Vagina (tissue), 2 donors: ENCODE data around the gene GALE. TPM values are rescaled to one million over a fixed set of nuclear protein-coding genes. Genes with fewer than 3 reads are reported as not detected.

Source experiments
- DNase-seq, 2 donors: peaks; one replicate each; pipeline ENCODE4 v3.0.0-alpha.2; 2017; ENCODE audit errors: extremely low spot score in 2 of 2
- H3K27ac ChIP-seq: fragments of 200-600 bp; sonication (generic); one replicate; pipeline ENCODE4 v1.5.1; 2019
- H3K27me3 ChIP-seq: fragments of 200-600 bp; sonication (generic); one replicate; pipeline ENCODE4 v1.5.1; 2019
- H3K36me3 ChIP-seq, 2 donors: fragments of 200-600 bp; sonication (generic); one replicate each; pipeline ENCODE4 v1.5.1; 2017 to 2019
- H3K4me1 ChIP-seq: fragments of 200-600 bp; sonication (generic); one replicate; pipeline ENCODE4 v1.5.1; 2019
- H3K4me3 ChIP-seq, 2 donors: fragments of 200-600 bp; sonication (generic); 1 replicate in 1 of 2; 2 replicates in 1 of 2; pipeline ENCODE4 v1.5.1; 2016 to 2019
- H3K9me3 ChIP-seq: fragments of 200-600 bp; sonication (generic); one replicate; pipeline ENCODE4 v1.5.1; 2019
- CTCF ChIP-seq, 3 experiments: fragments of 450-650 bp in 2 of 3; fragments of 200-600 bp in 1 of 3; sonication (generic) in 1 of 3; IDR thresholded peaks; one replicate each; pipeline ENCODE4 v1.5.1; 2017 to 2019; ENCODE audit warnings: antibody characterized with exemption in 3 of 3, mild to moderate bottlenecking in 2 of 3, moderate library complexity in 2 of 3
- POLR2A ChIP-seq, 2 donors: fragments of 450-650 bp; IDR thresholded peaks; one replicate each; pipeline ENCODE4 v1.6.1; 2017; ENCODE audit warnings: antibody characterized with exemption in 2 of 2, mild to moderate bottlenecking in 2 of 2, moderate library complexity in 2 of 2
- POLR2AphosphoS5 ChIP-seq, 2 donors: sonication (generic); formaldehyde crosslinking; IDR thresholded peaks; one replicate each; pipeline ENCODE4 v1.9.0; 2017; ENCODE audit warnings: antibody characterized with exemption in 2 of 2, mild to moderate bottlenecking in 2 of 2, low read depth in 1 of 2; ENCODE audit not compliant: insufficient read depth in 1 of 2
- intact Hi-C: fragments of 100-400 bp; cut with DNase I; formaldehyde crosslinking; loops from one replicate; pipeline ENCODE4 v1.15.1; 2023
- total RNA-seq: library from RNA; depleted of rRNA; stranded (reverse); fragments of >200 nt; gene quantifications from one replicate; pipeline ENCODE4 v1.2.3, GENCODE V29; 2016

Gene GALE
- total RNA-seq, 1 donor from 2014 or later: 12.3 TPM

- Histone ChIP-seq H3K4me3 (no peak overlapping the region), H3K9me3 (no peaks in the 10 kb centered on the region), H3K36me3 (peaks cover 0 to 49% of the 10 kb centered on the region in 2 donors), H3K4me1 (no peaks in the 10 kb centered on the region), H3K27me3 (no peaks in the 10 kb centered on the region), H3K27ac (no peak overlapping the region)
- TF ChIP-seq POLR2AphosphoS5 (IDR thresholded peaks at IDR 0.05; ENCODE audit: insufficient read depth in 1 of 2, low read depth in 1 of 2) (no peak), CTCF (IDR thresholded peaks at IDR 0.05) (no peak), POLR2A (IDR thresholded peaks at IDR 0.05) (no peak)
- intact Hi-C loops: loop anchor here (5.0 kb wide), 1 partner anchor 35 kb away; no protein-coding TSS in a partner anchor
- no peak for DNase-seq
Observed at GRCh38 chr1:23817633-23818032, 17.1 kb upstream of the GALE start.

- peaks cover 0 to 56% of the 10 kb centered on the region in 2 donors for H3K36me3 ChIP-seq
Observed at GRCh38 chr1:23816906-23817305, 16.4 kb upstream of the GALE start.

GRCh38 chr1:23816361-23816760 lies 15.8 kb upstream of the GALE start:
- Histone ChIP-seq H3K4me3 (no peak overlapping the region), H3K36me3 (peaks cover 0 to 56% of the 10 kb centered on the region in 2 donors), H3K9me3 (no peaks in the 10 kb centered on the region), H3K27me3 (no peaks in the 10 kb centered on the region), H3K27ac (no peak overlapping the region), H3K4me1 (no peaks in the 10 kb centered on the region)
- TF ChIP-seq POLR2A (IDR thresholded peaks at IDR 0.05) (no peak), POLR2AphosphoS5 (IDR thresholded peaks at IDR 0.05; ENCODE audit: insufficient read depth in 1 of 2, low read depth in 1 of 2) (no peak), CTCF (IDR thresholded peaks at IDR 0.05) (no peak)
- DNase-seq: no peak
- intact Hi-C loops: loop anchor here (5.0 kb wide), 1 partner anchor 36 kb away; no protein-coding TSS in a partner anchor

More at GRCh38 chr1:23816906-23817305, 16.4 kb upstream of the GALE start:
- no peak for DNase-seq
- Histone ChIP-seq H3K9me3 (no peaks in the 10 kb centered on the region), H3K27me3 (no peaks in the 10 kb centered on the region), H3K4me3 (no peak overlapping the region), H3K27ac (no peak overlapping the region), H3K4me1 (no peaks in the 10 kb centered on the region)
- intact Hi-C loops: loop anchor here (5.0 kb wide), 1 partner anchor 35 kb away; no protein-coding TSS in a partner anchor
- TF ChIP-seq POLR2AphosphoS5 (IDR thresholded peaks at IDR 0.05; ENCODE audit: insufficient read depth in 1 of 2, low read depth in 1 of 2): no peak

- no peak for TF ChIP-seq POLR2A (IDR thresholded peaks at IDR 0.05)
- TF ChIP-seq CTCF (IDR thresholded peaks at IDR 0.05): no peak
- TF ChIP-seq POLR2AphosphoS5 (IDR thresholded peaks at IDR 0.05; ENCODE audit: insufficient read depth in 1 of 2, low read depth in 1 of 2): no peak
- no peaks in the 10 kb centered on the region for H3K4me1 ChIP-seq
- no peak overlapping the region for H3K4me3 ChIP-seq
- no peaks in the 10 kb centered on the region for H3K27me3 ChIP-seq
- intact Hi-C loops: no loop called here
- no peak overlapping the region for H3K27ac ChIP-seq
- peaks cover 0 to 56% of the 10 kb centered on the region in 2 donors for H3K36me3 ChIP-seq
- no peak for DNase-seq
- H3K9me3 ChIP-seq: no peaks in the 10 kb centered on the region
Observed at GRCh38 chr1:23814016-23814415, 13.5 kb upstream of the GALE start.

GRCh38 chr1:23810818-23811540 lies 10.4 kb upstream of the GALE start:
- no peak for DNase-seq
- intact Hi-C loops: no loop called here

More at GRCh38 chr1:23810818-23811540, 10.4 kb upstream of the GALE start:
- Histone ChIP-seq H3K9me3 (no peaks in the 10 kb centered on the region), H3K4me1 (no peaks in the 10 kb centered on the region), H3K36me3 (peaks cover 0 to 37% of the 10 kb centered on the region in 2 donors), H3K4me3 (no peak overlapping the region), H3K27ac (no peak overlapping the region), H3K27me3 (no peaks in the 10 kb centered on the region)
- peak in 1 of 3 experiments; percentile 48 for TF ChIP-seq CTCF (IDR thresholded peaks at IDR 0.05)
- no peak for TF ChIP-seq POLR2A (IDR thresholded peaks at IDR 0.05)
